ENCODE results near the gene DPF3.

DPF3 gene

DNA sequence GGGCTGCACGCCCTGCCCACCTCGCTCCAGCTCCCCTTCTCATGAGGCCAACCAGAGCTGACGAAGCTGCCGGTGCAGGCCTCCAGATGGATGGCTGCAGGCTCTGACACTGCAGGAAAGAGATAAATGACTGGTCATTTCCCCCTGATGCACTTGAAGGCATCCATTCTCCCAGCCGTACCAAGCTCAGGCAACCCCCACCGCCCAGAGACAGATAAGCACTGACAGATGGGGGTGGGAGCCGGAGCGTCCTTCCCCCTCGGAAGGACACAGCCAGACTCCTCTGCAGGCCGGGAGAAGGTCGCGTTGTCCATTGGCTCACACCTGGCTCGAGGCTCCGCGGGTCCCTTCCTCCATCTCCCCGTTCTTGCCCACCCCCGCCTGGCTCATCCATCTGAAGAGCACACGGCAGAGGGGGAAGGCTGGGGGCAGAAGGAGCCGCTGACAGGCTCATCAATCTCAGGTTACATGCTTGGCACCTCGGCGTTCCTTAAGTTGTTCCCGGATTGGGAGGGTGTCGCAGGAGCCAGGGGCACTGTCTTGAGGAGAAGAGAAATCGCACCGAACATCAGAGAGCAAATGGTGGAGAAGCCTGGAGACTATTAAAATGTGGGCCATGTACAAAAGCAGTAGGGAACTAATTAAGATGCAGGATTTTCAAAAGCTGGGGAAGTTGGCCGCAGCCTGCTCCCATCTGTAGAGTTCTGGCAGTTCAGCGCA, 151.6 kb downstream of the DPF3 start:
- no peak for DNase-seq (ENCODE audit: low read depth)

DNA sequence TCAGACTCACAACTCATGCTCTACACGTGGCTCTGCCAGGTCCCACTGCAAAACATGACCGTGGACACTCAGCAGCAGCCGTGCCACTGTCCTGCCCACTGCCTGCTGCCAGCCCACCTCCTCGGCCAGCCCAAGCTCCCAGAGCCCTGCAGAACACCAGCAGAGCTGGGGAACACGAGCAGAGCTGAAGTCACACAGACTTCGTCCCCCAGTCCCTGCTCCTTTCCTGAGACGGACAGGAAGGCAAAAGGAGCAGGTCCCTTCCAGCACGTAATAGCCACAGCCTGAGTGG, 152.1 kb downstream of the DPF3 start:
- DNase-seq (ENCODE audit: low read depth), result no peak

DNA sequence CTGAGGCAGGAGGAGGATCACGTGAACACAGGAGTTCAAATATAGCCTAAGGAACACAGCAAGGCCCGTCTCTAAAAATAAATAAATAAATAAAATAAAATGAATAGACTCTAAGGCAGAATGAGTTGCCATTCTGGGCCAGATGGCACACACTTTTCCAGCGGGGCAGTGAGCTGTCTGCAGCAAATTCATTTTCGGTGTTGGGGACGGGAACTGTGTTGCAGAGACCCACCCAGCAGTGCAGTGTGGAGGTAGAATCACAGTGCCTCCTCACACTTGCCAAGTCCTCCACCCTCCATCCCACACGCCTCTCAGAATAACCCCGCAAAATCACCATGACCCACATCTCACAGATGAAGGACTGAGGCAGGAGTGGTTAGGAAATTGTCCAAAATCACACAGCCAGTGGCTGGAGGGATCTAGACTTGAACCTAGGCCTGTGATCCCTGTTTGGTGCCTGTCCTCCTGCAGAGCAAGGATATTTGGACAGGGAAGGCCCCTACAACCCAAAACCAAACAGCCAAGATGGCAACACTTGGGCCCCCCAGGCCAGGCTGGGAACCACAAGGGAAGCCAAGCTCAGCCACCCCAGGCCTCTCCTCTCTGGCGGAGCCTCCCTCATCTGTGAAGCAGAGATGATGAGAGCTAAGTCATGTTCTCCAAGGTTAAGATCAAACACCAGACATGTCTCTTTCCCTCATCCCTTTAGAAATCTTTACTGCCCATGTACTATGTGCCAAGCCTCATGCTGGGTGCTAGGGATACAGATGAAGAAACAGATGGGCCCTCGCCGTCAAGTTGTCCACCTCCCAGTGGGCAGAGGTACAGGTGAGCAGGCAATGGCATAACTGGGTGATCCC, 152.7 kb downstream of the DPF3 start:
- DNase-seq (ENCODE audit: low read depth), result no peak

- no peak for DNase-seq (ENCODE audit: low read depth)
These were observed 153.4 kb downstream of the DPF3 start for GRCh38 chr14:72740504-72740961.

GRCh38 chr14:72739446-72740405, 154.2 kb downstream of the DPF3 start:
- no peak for DNase-seq (ENCODE audit: low read depth)

DNA sequence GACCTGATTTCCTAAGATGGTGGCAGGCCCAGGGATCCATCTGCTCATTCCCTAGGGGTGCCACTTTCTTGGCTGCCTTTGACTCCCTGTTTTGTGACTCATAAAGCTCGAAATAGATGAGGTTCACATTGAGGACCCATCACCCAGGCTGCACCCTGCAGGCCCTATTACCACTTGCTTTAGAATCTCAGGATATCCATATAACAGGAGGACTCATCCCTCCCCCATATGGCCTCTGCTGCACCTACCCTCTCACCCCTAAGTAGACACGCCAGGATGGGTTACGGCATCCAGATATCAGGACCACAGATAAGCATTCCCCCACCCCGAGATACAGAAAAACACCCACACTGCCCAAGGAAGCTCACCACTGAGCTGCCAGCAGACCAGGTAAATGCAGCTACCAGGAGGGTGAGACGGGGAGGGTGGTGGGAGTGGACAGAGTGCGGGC, 155.7 kb downstream of the DPF3 start:
- no peak for DNase-seq (ENCODE audit: low read depth)

DNA sequence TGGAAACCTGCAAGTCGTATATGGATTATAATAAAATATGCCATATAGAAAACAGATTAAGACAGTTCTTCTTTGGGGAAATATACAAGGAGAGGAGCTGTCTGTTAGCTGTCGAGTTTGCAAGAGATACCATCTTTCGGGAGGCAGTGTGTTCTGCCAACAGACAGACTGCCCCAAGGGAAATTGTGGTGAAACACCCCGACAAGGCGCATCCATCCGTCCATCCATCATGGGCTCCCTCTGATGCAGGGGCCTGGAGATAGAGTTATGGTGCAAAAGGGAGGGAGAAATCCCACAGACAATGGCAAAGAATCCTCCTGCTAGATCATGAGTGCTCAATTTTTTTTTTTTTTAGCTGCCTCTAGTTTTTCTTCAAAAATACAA, 156.3 kb downstream of the DPF3 start:
- DNase-seq (ENCODE audit: low read depth), result no peak

- no peak for DNase-seq (ENCODE audit: low read depth)
These were observed 156.9 kb downstream of the DPF3 start for GRCh38 chr14:72736786-72737559.

DNA sequence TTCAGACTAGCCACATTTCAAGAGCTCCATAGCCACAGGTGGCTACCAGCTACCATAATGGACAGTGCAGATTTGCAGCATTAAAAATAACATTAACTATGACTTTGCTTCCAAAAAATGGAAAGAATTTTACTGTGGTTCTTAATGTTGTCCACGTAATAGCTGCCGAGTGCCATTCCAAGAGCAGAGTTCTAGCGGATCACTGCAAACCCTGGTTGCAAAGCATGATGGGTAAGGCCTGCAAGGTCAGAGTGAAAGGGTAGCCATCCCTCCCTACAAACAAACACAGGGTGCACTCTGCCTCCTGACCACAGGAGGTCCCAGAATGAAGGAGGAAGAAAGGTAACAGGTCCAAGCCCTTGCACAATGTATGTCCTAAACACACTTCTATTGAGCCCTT, 157.6 kb downstream of the DPF3 start:
- DNase-seq (ENCODE audit: low read depth), result no peak

DNA sequence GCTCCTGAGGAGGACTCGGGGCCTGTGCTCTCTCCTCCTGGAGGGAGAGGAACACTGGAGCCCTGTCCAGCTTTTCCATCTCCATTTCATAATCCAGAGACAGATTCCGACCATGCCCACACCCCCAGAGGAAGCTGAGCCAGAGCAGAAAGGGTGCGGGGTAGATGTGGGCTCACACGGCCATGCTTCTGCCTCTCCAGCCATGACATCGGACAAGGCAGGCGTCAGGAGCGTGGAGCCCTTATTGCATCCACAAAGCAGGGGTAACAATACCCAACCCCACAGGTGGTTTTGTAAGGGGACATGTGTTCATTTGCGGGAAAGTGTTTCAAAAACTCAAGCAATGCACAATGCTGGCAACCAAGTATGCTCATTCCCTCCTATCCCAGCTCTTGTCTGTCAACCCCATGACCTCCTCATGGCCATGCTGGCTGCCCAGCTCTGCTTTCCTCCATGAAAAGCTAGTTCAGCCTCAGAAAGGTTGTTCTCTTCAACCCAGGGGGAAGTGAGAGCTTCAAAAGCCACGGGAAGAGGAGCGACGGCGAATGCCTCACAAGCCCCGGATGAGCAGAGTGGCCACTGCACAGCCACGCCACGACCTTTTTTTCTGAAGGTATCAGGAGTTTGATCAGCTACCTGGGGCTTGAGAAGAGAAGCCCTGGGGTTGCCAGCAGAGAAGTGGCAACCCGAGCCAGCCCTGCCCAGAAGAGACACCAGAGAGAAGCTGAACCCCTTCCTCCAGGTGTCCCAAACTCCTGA, 161.7 kb downstream of the DPF3 start:
- DNase-seq (ENCODE audit: low read depth), result no peak

DNA sequence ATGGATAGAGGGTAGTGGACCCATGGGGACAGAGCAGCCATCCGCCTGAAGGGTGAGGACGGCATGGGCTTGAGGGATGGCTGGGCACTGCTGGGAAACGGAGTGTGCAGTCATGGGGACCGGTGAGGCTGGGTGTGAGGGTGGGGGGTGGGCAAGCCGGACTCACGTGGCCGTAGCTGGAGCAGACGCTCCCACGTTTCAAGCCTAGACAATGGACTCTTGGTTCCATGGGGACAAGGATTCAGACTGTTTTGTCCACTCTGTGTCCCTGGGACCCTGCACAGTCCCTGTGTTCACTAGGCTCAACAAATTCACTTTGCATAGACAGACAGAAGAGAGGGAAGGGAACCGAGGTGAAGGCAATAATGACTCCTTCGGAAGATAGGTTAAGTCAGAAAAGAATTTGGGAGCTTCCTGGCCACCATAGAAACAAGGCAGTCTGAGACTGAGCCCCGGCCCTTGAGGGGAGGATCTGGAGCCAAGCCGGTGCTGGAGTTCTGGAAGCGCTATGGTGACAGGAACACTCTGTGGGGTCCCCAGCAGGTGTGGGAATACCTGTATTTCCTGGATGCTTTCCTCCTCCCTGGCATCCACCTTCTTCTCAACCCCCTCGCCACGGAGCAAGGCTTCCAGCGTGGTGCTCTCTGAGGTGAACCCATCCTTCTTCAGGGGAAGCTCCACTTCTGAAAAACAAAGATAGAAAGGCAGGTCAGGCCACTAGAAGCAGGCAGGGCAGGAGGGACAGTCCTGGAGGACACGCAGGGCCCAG, 162.5 kb downstream of the DPF3 start:
- no peak for DNase-seq (ENCODE audit: low read depth)

DNA sequence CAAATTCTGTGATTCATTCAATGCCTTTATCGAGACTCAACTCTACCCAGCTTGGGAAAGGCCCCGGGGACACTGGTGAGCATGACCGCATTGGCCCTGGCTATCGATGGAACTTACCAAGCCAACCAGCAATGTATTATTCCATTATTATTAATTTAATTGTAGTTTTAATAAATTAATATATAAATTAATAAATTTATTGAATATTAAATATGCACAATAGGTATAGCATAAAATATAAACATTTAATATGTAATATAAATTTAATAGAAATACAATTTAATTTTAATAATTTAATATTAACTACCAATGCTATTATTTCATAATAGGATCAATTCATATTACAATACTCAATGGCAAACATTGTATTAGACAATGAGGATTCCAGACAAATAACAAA, 163.4 kb downstream of the DPF3 start:
- DNase-seq (ENCODE audit: low read depth), result no peak

DNA sequence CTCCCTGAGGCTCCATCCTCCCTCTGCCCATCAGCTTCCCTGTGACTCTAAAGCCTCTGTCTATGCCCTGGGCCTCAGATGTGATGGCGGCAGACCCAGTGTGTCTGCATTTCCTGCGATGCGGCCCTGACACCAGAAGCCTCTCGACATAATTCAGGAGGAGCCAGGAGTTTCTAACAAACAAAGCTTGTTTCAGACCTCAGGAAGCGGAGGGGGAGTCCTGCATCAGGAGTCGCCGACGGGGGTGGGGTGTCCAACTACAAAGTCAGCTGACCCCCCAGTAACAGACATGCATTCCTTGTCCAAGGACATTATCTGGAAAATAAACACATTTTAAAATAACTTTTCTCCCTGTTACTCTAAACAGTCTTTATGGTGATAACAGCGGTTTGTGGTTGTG, 167.5 kb downstream of the DPF3 start:
- no peak for DNase-seq (ENCODE audit: low read depth)

- no peak for DNase-seq (ENCODE audit: low read depth)
These were observed 169.9 kb downstream of the DPF3 start for GRCh38 chr14:72723858-72724530.

- no peak for DNase-seq (ENCODE audit: low read depth)
These were observed 171.6 kb downstream of the DPF3 start for GRCh38 chr14:72722201-72722785.

GRCh38 chr14:72721083-72721482, 172.8 kb downstream of the DPF3 start:
- no peak for DNase-seq (ENCODE audit: low read depth)

DNA sequence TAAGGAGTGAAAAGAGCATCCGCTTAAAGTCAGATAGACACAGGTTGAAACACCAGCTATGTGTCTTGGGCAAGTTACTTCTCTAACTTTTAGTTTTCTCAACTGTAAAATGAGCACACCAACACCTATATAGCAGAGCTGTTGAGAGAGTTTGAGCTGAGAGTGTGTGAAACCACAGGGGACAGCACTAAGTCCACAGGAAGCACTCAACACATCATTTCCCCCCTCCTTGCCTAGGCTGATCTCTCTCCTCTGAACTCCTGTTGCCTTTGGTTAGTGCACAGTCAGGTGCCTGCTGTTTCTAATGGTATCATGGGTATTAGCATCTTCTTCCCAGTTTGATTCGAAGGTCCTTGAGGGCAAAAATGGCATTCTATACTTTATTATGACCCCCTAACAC, 176.7 kb downstream of the DPF3 start:
- no peak for DNase-seq (ENCODE audit: low read depth)

DNA sequence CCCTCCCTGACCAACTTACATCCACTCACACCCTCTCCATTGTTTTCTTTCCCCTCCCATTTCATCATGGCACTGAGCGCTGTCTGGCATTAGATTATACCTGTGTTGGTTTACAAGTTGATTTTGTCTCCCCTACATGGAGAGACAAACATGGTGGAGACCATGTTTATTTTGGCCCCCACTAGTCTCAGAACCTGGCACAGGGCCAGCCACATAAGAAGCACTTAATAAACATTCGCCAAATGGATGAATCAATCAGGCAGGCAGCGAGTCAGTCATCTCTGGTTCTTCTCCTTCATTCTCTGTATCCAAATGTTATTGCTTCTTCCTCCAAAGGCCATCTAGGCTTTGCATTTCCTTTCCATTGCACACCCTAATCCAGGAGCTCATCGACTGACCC, 177.4 kb downstream of the DPF3 start:
- no peak for DNase-seq (ENCODE audit: low read depth)

- DNase-seq (ENCODE audit: low read depth), result no peak
These were observed 178.1 kb downstream of the DPF3 start for GRCh38 chr14:72715850-72716228.
